Measurements from ENCODE around the gene SPINK1.

SPINK1 gene

GRCh38 chr5:147836439-147836838 is 5.0 kb upstream of the SPINK1 start:
- TF ChIP-seq TAF1 (IDR thresholded peaks at IDR 0.05; ENCODE audit: borderline replicate concordance, insufficient read depth, low read length) (no peak), SIN3A (IDR thresholded peaks at IDR 0.05; ENCODE audit: borderline replicate concordance, insufficient read depth, low read length) (no peak), POLR2AphosphoS5 (IDR thresholded peaks at IDR 0.05; ENCODE audit: low read depth, low read length) (no peak), FOXP2 (optimal IDR thresholded peaks at IDR 0.05; ENCODE audit: borderline replicate concordance, extremely low read depth, extremely low read length, insufficient read depth) (no peak)
- TF ChIP-seq, protein P1, sequence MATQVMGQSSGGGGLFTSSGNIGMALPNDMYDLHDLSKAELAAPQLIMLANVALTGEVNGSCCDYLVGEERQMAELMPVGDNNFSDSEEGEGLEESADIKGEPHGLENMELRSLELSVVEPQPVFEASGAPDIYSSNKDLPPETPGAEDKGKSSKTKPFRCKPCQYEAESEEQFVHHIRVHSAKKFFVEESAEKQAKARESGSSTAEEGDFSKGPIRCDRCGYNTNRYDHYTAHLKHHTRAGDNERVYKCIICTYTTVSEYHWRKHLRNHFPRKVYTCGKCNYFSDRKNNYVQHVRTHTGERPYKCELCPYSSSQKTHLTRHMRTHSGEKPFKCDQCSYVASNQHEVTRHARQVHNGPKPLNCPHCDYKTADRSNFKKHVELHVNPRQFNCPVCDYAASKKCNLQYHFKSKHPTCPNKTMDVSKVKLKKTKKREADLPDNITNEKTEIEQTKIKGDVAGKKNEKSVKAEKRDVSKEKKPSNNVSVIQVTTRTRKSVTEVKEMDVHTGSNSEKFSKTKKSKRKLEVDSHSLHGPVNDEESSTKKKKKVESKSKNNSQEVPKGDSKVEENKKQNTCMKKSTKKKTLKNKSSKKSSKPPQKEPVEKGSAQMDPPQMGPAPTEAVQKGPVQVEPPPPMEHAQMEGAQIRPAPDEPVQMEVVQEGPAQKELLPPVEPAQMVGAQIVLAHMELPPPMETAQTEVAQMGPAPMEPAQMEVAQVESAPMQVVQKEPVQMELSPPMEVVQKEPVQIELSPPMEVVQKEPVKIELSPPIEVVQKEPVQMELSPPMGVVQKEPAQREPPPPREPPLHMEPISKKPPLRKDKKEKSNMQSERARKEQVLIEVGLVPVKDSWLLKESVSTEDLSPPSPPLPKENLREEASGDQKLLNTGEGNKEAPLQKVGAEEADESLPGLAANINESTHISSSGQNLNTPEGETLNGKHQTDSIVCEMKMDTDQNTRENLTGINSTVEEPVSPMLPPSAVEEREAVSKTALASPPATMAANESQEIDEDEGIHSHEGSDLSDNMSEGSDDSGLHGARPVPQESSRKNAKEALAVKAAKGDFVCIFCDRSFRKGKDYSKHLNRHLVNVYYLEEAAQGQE (IDR thresholded peaks at IDR 0.05; ENCODE audit: insufficient read depth in 1 of 2, low read depth in 2 of 2, low read length in 2 of 2), result no peak

DNA sequence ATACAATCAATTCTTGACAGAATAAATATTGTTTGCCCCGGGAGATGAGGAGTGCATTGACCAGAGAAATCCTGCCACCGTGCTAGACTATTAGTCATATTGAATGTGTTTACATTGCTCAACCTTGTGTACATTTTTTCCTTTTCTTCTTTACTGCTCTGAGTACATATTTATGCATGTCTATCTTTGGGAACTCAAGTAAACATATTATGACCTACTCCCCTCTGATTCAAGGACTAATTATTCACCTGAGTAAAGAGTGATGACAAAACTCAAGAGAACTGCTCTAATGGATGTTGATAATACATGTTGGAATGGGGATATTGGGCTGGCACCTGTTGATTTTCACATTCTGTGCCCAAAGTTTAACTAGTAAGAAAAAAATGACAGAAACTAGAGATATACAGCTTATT is 3.9 kb upstream of the SPINK1 start:
- TF ChIP-seq FOXP2 (optimal IDR thresholded peaks at IDR 0.05; ENCODE audit: borderline replicate concordance, extremely low read depth, extremely low read length, insufficient read depth) (no peak), POLR2AphosphoS5 (IDR thresholded peaks at IDR 0.05; ENCODE audit: low read depth, low read length) (no peak), SIN3A (IDR thresholded peaks at IDR 0.05; ENCODE audit: borderline replicate concordance, insufficient read depth, low read length) (no peak), TAF1 (IDR thresholded peaks at IDR 0.05; ENCODE audit: borderline replicate concordance, insufficient read depth, low read length) (no peak)
- TF ChIP-seq, protein P1 (IDR thresholded peaks at IDR 0.05; ENCODE audit: insufficient read depth in 1 of 2, low read depth in 2 of 2, low read length in 2 of 2), result no peak

DNA sequence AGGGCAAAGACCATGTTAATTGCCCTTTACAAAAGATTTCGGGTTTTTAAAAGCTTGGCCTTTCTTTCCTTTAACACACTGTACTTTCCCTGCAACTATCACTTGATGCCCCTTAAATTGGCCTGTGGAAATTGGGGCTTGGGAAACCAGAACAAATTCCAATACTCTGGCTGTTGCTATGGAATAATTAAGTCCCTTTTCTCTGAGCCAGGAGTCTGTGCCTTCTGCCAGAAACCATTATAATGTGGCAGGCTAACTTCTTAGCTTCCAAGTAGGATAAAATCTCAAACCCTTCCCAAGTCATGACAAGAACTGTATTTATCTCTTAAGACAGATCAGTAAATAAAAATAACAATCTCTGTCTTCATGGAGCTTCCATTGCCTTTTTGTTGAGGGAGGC is 1.1 kb upstream of the SPINK1 start:
- TF ChIP-seq SIN3A (IDR thresholded peaks at IDR 0.05; ENCODE audit: borderline replicate concordance, insufficient read depth, low read length), result no peak
- no peak for TF ChIP-seq POLR2AphosphoS5 (IDR thresholded peaks at IDR 0.05; ENCODE audit: low read depth, low read length)
- no peak for TF ChIP-seq TAF1 (IDR thresholded peaks at IDR 0.05; ENCODE audit: borderline replicate concordance, insufficient read depth, low read length)

- no peak for TF ChIP-seq TAF1 (IDR thresholded peaks at IDR 0.05; ENCODE audit: borderline replicate concordance, insufficient read depth, low read length)
- no peak for TF ChIP-seq SIN3A (IDR thresholded peaks at IDR 0.05; ENCODE audit: borderline replicate concordance, insufficient read depth, low read length)
Observed at GRCh38 chr5:147830035-147830434, 1.4 kb downstream of the SPINK1 start.

DNA sequence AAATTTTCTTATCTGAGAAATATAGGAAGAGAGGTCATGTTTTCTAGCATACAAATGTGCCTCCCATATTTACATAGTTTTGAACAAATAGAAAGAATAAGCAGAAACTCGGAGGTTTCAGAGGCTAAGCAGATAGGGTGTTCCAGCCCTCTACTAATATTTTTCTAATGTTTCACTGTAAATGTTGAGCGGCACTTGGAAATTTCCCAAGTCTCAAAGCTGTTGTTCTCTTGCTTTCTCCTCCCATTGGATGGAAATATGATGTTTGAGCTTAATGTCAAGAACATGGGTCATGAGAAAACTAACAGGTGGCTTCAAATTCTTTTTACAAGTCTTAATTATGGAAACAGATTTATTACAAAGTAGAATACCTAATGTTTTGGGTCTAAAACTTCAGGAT is 5.1 kb downstream of the SPINK1 start:
- no peak for TF ChIP-seq SIN3A (IDR thresholded peaks at IDR 0.05; ENCODE audit: borderline replicate concordance, insufficient read depth, low read length)
- TF ChIP-seq POLR2AphosphoS5 (IDR thresholded peaks at IDR 0.05; ENCODE audit: low read depth, low read length), result no peak
- TF ChIP-seq, protein P1 (IDR thresholded peaks at IDR 0.05; ENCODE audit: insufficient read depth in 1 of 2, low read depth in 2 of 2, low read length in 2 of 2), result no peak
- TF ChIP-seq TAF1 (IDR thresholded peaks at IDR 0.05; ENCODE audit: borderline replicate concordance, insufficient read depth, low read length), result no peak
- TF ChIP-seq FOXP2 (optimal IDR thresholded peaks at IDR 0.05; ENCODE audit: borderline replicate concordance, extremely low read depth, extremely low read length, insufficient read depth), result no peak

DNA sequence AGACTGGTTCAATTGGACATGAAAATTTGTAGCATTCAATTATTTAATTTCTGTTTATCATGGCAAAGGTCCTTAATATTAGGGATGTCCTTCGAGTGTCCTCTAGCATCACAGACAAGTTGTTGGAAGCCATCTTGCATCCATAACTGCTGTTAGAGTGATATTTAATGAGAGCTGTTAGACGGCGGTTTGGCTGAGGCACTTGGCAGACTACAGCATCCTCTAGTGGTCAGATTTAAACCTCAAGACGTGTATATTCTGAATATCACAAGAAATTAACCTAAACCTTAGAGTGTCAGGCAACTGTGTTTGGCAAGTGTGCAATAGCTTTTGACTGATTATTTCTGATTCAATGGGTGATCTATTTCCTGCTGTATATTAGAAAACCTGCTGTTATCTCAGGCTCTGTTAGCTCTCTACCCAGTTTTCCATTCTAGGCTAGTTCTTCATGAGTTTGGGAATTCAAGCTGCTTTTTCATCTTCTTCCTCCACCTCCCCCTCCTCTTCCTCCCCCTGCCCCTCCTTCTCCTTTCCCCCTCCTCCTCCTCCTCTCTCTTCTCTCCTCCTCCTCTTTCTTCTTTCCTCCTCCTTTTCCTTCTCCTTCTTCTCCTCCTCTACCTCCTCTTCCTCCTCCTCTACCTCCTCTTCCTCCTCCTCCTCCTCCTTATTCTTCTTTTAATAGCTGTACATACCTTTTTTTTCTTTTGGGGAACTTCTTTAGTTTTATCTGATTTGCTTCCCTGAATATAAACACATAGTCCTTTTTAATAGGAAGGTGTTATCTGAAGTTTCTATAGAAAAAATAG is 8.6 kb downstream of the SPINK1 start:
- TF ChIP-seq, protein P1 (IDR thresholded peaks at IDR 0.05; ENCODE audit: insufficient read depth in 1 of 2, low read depth in 2 of 2, low read length in 2 of 2), result no peak
- TF ChIP-seq POLR2AphosphoS5 (IDR thresholded peaks at IDR 0.05; ENCODE audit: low read depth, low read length), result no peak
- no peak for TF ChIP-seq FOXP2 (optimal IDR thresholded peaks at IDR 0.05; ENCODE audit: borderline replicate concordance, extremely low read depth, extremely low read length, insufficient read depth)
- TF ChIP-seq SIN3A (IDR thresholded peaks at IDR 0.05; ENCODE audit: borderline replicate concordance, insufficient read depth, low read length), result no peak
- TF ChIP-seq TAF1 (IDR thresholded peaks at IDR 0.05; ENCODE audit: borderline replicate concordance, insufficient read depth, low read length), result no peak
